KMS-11 (cell line): ENCODE data around the gene DCN.

Source experiments
- H2AFZ ChIP-seq: fragments of 200-600 bp; sonication (generic); 2 replicates; pipeline ENCODE4 v1.6.1; 2016; ENCODE audit warnings: antibody characterized with exemption, mixed run types, low read depth
- H3K27ac ChIP-seq: fragments of 200-600 bp; sonication (generic); 2 replicates; pipeline ENCODE4 v1.6.1; 2016; ENCODE audit warnings: mild to moderate bottlenecking, mixed run types
- H3K27me3 ChIP-seq: fragments of 200-600 bp; sonication (generic); 2 replicates; pipeline ENCODE4 v1.6.1; 2017; ENCODE audit warnings: mild to moderate bottlenecking, low read depth, mixed run types, moderate library complexity; ENCODE audit not compliant: insufficient read depth
- H3K36me3 ChIP-seq: fragments of 200-600 bp; sonication (generic); 2 replicates; pipeline ENCODE4 v1.6.1; 2017; ENCODE audit warnings: mild to moderate bottlenecking, mixed run types; ENCODE audit not compliant: insufficient read depth
- H3K4me1 ChIP-seq: fragments of 200-600 bp; sonication (generic); 2 replicates; pipeline ENCODE4 v1.6.1; 2016; ENCODE audit warnings: mild to moderate bottlenecking, low read depth, mixed run types; ENCODE audit not compliant: poor library complexity, severe bottlenecking
- H3K4me2 ChIP-seq: fragments of 200-600 bp; sonication (generic); 2 replicates; pipeline ENCODE4 v1.7.0; 2016; ENCODE audit warnings: mild to moderate bottlenecking, mixed run types
- H3K4me3 ChIP-seq: fragments of 200-600 bp; sonication (generic); IDR thresholded peaks from 2 replicates; pipeline ENCODE4 v1.6.1; 2017; ENCODE audit warnings: low read depth, low read length, mixed read lengths; ENCODE audit not compliant: insufficient read depth
- H3K79me2 ChIP-seq: fragments of 200-600 bp; sonication (generic); 2 replicates; pipeline ENCODE4 v1.6.1; 2016; ENCODE audit warnings: low read depth, mixed run types; ENCODE audit not compliant: insufficient read depth
- H3K9ac ChIP-seq: fragments of 200-600 bp; sonication (generic); 2 replicates; pipeline ENCODE4 v1.6.1; 2016; ENCODE audit warnings: mild to moderate bottlenecking, mixed run types
- H4K20me1 ChIP-seq: fragments of 200-600 bp; sonication (generic); 2 replicates; pipeline ENCODE4 v1.6.1; 2016; ENCODE audit warnings: mild to moderate bottlenecking, mixed run types; ENCODE audit not compliant: insufficient read depth
- TF ChIP-seq, protein P1 (sequence below): fragments of 200-600 bp; sonication (generic); conservative IDR thresholded peaks from 2 replicates; pipeline ENCODE4 v1.6.1; 2017; ENCODE audit warnings: low read depth, mild to moderate bottlenecking, antibody characterized with exemption, low read length, moderate library complexity, mixed read lengths

Gene DCN

DNA sequence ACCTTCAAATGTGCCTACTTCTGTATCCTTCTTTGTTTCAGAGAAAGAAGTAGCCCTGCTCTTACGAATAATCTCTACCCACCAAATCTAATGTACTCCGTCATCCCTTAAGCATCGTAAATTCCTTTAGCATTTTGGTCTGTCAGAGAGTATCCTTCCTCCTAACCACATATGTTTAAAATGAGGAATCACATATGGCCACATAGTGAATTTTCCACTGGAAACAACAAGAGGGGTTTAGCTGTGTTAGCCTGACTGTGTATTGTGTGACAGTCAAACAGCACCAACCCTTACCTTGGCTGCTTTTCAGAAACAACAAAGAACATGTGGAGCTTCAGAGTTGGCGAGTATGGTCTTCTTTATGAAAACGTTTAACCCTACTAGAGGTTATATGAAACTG lies 76.8 kb downstream of the DCN start:
- no peaks in the 10 kb centered on the region for H3K4me1 ChIP-seq
- no peaks in the 10 kb centered on the region for H4K20me1 ChIP-seq
- no peak overlapping the region for H3K27ac ChIP-seq
- no peak overlapping the region for H3K4me2 ChIP-seq
- H3K4me3 ChIP-seq: no peak overlapping the region
- no peak overlapping the region for H3K9ac ChIP-seq
- no peaks in the 10 kb centered on the region for H3K36me3 ChIP-seq
- no peak overlapping the region for H2AFZ ChIP-seq
- no peaks in the 10 kb centered on the region for H3K79me2 ChIP-seq
- TF ChIP-seq, protein P1, sequence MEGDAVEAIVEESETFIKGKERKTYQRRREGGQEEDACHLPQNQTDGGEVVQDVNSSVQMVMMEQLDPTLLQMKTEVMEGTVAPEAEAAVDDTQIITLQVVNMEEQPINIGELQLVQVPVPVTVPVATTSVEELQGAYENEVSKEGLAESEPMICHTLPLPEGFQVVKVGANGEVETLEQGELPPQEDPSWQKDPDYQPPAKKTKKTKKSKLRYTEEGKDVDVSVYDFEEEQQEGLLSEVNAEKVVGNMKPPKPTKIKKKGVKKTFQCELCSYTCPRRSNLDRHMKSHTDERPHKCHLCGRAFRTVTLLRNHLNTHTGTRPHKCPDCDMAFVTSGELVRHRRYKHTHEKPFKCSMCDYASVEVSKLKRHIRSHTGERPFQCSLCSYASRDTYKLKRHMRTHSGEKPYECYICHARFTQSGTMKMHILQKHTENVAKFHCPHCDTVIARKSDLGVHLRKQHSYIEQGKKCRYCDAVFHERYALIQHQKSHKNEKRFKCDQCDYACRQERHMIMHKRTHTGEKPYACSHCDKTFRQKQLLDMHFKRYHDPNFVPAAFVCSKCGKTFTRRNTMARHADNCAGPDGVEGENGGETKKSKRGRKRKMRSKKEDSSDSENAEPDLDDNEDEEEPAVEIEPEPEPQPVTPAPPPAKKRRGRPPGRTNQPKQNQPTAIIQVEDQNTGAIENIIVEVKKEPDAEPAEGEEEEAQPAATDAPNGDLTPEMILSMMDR: no peak
- H3K27me3 ChIP-seq: no peaks in the 10 kb centered on the region

GRCh38 chr12:91104812-91105466 lies 77.7 kb downstream of the DCN start:
- no peaks in the 10 kb centered on the region for H3K4me1 ChIP-seq
- no peak overlapping the region for H3K9ac ChIP-seq
- no peak overlapping the region for H3K27ac ChIP-seq
- H3K79me2 ChIP-seq: no peaks in the 10 kb centered on the region
- no peak overlapping the region for H3K4me2 ChIP-seq
- no peaks in the 10 kb centered on the region for H3K36me3 ChIP-seq
- no peak overlapping the region for H2AFZ ChIP-seq
- no peaks in the 10 kb centered on the region for H4K20me1 ChIP-seq
- no peak overlapping the region for H3K4me3 ChIP-seq
- TF ChIP-seq, protein P1: no peak
- no peaks in the 10 kb centered on the region for H3K27me3 ChIP-seq

DNA sequence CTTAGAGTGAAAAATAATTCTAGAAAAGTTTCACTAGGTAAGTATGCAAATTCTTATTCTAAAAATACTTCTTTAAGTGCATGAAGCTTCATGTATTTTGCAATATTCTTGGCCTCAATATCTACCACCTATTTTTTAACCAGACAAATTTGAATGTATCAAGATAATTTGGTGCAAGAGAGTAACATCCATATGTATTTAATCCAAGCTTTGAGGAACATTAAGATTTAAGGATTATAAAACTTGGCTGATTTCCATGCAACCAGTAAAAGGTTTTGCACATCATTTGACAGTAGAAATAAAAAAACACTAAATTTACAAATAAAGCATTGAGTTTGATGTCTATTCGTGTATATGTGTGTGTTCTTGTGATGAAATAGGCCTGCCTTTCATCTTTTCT lies 79.0 kb downstream of the DCN start:
- Histone ChIP-seq H3K27ac (no peak overlapping the region), H3K27me3 (no peaks in the 10 kb centered on the region), H3K79me2 (no peaks in the 10 kb centered on the region), H3K4me3 (no peak overlapping the region), H4K20me1 (no peaks in the 10 kb centered on the region), H3K4me2 (no peak overlapping the region), H2AFZ (no peak overlapping the region), H3K36me3 (no peaks in the 10 kb centered on the region), H3K9ac (no peak overlapping the region), H3K4me1 (no peaks in the 10 kb centered on the region)
- TF ChIP-seq, protein P1: no peak

DNA sequence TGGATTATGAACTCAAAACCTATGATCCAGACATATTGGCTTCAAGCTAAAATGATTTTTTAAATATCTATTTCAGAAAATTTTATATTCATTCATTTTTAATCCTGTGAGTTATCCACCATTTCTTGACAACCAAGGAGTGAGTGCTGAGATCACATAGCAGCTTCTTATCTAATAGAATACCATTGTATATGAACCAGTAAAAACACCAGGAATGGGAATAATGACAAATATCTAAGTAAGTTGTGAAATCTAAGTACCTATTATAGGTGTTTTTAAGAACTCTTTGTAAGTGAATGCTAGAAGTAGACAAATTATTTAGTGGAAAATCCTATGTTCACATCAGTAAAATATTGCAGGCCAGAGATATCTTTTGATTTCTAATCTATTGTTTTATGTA lies 79.5 kb downstream of the DCN start:
- Histone ChIP-seq H3K4me2 (no peak overlapping the region), H3K79me2 (no peaks in the 10 kb centered on the region), H4K20me1 (no peaks in the 10 kb centered on the region), H3K27ac (no peak overlapping the region), H3K4me1 (no peaks in the 10 kb centered on the region), H3K27me3 (no peaks in the 10 kb centered on the region), H3K9ac (no peak overlapping the region), H2AFZ (no peak overlapping the region), H3K4me3 (no peak overlapping the region), H3K36me3 (no peaks in the 10 kb centered on the region)
- TF ChIP-seq, protein P1: no peak
